Muscle layer of colon (tissue), 2 donors: ENCODE results near the gene SGMS2.

Experiments used
- H3K27ac ChIP-seq: one replicate; pipeline ENCODE4 v1.7.0; 2013; ENCODE audit warnings: low read depth, mild to moderate bottlenecking, low read length, moderate library complexity
- H3K27me3 ChIP-seq, 2 donors: one replicate each; pipeline ENCODE4 v1.7.0; 2013; ENCODE audit warnings: low read length in 2 of 2, mild to moderate bottlenecking in 2 of 2; ENCODE audit not compliant: insufficient read depth in 2 of 2, control insufficient read depth in 1 of 2
- H3K36me3 ChIP-seq: one replicate; pipeline ENCODE4 v1.7.0; 2013; ENCODE audit warnings: mild to moderate bottlenecking, low read length; ENCODE audit not compliant: insufficient read depth
- H3K4me1 ChIP-seq: one replicate; pipeline ENCODE4 v1.7.0; 2013; ENCODE audit warnings: mild to moderate bottlenecking, low read length; ENCODE audit not compliant: insufficient read depth
- H3K4me3 ChIP-seq, 2 donors: one replicate each; pipeline ENCODE4 v1.7.0; 2013; ENCODE audit warnings: low read length in 2 of 2, low read depth in 1 of 2, mild to moderate bottlenecking in 1 of 2, moderate library complexity in 1 of 2
- H3K9ac ChIP-seq: one replicate; pipeline ENCODE4 v1.7.0; 2013; ENCODE audit warnings: low read length
- H3K9me3 ChIP-seq: one replicate; pipeline ENCODE4 v1.7.0; 2013; ENCODE audit warnings: mild to moderate bottlenecking, low read length
- donor health status: abdominal sarcoma.
- donor health status: Adenocarcinoma of cecum.

Gene SGMS2

GRCh38 chr4:107832275-107832807 is 7.6 kb downstream of the SGMS2 start:
- H3K4me3 ChIP-seq, result no peak overlapping the region
- no peak overlapping the region for H3K27ac ChIP-seq
- H3K9me3 ChIP-seq, result no peaks in the 10 kb centered on the region

GRCh38 chr4:107834241-107834794 is 9.6 kb downstream of the SGMS2 start:
- peaks cover 47% of the 10 kb centered on the region for H3K4me1 ChIP-seq
- peak overlapping the region; percentile 13 for H3K27ac ChIP-seq
- H3K27me3 ChIP-seq, result no peaks in the 10 kb centered on the region
- H3K36me3 ChIP-seq, result no peaks in the 10 kb centered on the region
- H3K9me3 ChIP-seq, result no peaks in the 10 kb centered on the region
- no peak overlapping the region for H3K4me3 ChIP-seq
- no peak overlapping the region for H3K9ac ChIP-seq

More at GRCh38 chr4:107832275-107832807, 7.6 kb downstream of the SGMS2 start:
- Histone ChIP-seq H3K27me3 (no peaks in the 10 kb centered on the region), H3K9ac (no peak overlapping the region), H3K36me3 (no peaks in the 10 kb centered on the region), H3K4me1 (peaks cover 44% of the 10 kb centered on the region)

DNA sequence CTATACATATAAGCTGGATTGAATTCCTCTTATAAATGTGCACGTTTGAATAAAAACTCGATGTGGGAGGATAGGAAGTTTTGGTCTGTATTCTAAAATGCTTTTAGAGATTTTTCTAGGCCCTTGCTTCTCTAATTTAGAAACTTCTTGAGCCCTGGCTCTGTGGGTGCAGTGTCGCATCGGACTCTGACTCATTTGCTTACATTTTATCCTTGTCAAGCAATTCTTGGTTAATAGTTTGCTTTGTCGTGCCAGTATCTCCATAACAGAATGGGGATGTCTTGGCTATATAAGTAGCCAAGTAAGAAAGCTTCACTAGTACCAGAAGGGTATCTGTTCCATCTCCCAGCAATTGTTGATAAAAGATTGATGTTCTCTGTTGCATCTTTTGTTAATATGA is 10.7 kb downstream of the SGMS2 start:
- Histone ChIP-seq H3K36me3 (no peaks in the 10 kb centered on the region), H3K9me3 (no peaks in the 10 kb centered on the region), H3K9ac (no peak overlapping the region), H3K27ac (peak overlapping the region; percentile 30), H3K4me3 (no peak overlapping the region), H3K27me3 (no peaks in the 10 kb centered on the region), H3K4me1 (peaks cover 48% of the 10 kb centered on the region)

DNA sequence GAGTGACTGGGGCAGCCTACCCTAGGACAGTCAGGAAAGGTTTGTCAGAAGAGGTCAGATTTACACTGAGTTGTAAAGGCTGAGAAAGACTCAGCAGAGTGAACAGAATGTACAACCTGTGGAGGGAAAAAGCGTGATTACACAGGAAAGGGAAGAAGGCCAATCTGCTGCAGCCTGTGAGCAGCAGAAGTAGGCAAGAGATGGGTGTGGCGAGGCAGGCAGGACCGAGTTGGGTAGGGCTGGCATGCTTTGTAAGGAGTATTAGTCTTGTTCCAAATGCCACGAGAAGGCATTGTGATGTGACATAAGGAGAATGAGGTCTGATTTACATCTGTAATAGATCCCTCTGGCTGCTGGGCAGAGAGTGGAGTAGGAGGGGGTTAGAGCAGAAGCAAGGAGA is 12.6 kb downstream of the SGMS2 start:
- Histone ChIP-seq H3K27ac (no peak overlapping the region), H3K9ac (no peak overlapping the region), H3K9me3 (no peaks in the 10 kb centered on the region), H3K4me3 (no peak overlapping the region), H3K4me1 (peaks cover 37% of the 10 kb centered on the region), H3K27me3 (no peaks in the 10 kb centered on the region), H3K36me3 (no peaks in the 10 kb centered on the region)

GRCh38 chr4:107837776-107838618 is 13.3 kb downstream of the SGMS2 start:
- H3K4me3 ChIP-seq, result no peak overlapping the region
- H3K9ac ChIP-seq, result no peak overlapping the region
- no peaks in the 10 kb centered on the region for H3K9me3 ChIP-seq
- peaks cover 30% of the 10 kb centered on the region for H3K4me1 ChIP-seq
- no peaks in the 10 kb centered on the region for H3K36me3 ChIP-seq
- no peaks in the 10 kb centered on the region for H3K27me3 ChIP-seq
- H3K27ac ChIP-seq, result no peak overlapping the region

- Histone ChIP-seq H3K27me3 (no peaks in the 10 kb centered on the region), H3K36me3 (no peaks in the 10 kb centered on the region), H3K9me3 (no peaks in the 10 kb centered on the region), H3K27ac (no peak overlapping the region), H3K9ac (no peak overlapping the region), H3K4me1 (peaks cover 30% of the 10 kb centered on the region), H3K4me3 (no peak overlapping the region)
Measured at GRCh38 chr4:107838861-107839565, 14.3 kb downstream of the SGMS2 start.

GRCh38 chr4:107843391-107843790 is 18.7 kb downstream of the SGMS2 start:
- Histone ChIP-seq H3K36me3 (no peaks in the 10 kb centered on the region), H3K4me3 (no peak overlapping the region), H3K27ac (no peak overlapping the region), H3K27me3 (no peaks in the 10 kb centered on the region), H3K4me1 (peaks cover 11% of the 10 kb centered on the region), H3K9me3 (no peaks in the 10 kb centered on the region), H3K9ac (no peak overlapping the region)

DNA sequence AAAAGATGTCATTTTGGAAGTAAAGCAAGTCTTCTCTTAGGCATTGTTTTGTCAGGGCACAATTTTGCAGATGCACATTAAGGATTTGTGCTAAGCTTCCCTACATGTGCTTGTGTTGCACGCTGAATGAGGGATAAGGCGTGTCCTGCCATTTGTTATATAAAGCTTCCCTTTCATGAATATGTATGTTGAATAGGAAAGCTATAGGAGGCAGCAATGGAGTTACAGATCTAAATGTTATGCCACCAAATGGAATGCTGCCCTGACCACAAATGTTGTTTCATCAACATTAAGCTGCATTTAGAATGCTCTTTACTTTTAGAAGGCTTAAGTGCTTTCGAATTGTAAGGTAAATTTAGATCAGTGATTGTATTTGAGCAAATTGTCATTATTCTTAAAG is 20.9 kb downstream of the SGMS2 start:
- no peak overlapping the region for H3K27ac ChIP-seq
- H3K36me3 ChIP-seq, result no peaks in the 10 kb centered on the region
- no peaks in the 10 kb centered on the region for H3K4me1 ChIP-seq
- H3K9me3 ChIP-seq, result no peaks in the 10 kb centered on the region
- H3K4me3 ChIP-seq, result no peak overlapping the region
- no peaks in the 10 kb centered on the region for H3K27me3 ChIP-seq
- H3K9ac ChIP-seq, result no peak overlapping the region

DNA sequence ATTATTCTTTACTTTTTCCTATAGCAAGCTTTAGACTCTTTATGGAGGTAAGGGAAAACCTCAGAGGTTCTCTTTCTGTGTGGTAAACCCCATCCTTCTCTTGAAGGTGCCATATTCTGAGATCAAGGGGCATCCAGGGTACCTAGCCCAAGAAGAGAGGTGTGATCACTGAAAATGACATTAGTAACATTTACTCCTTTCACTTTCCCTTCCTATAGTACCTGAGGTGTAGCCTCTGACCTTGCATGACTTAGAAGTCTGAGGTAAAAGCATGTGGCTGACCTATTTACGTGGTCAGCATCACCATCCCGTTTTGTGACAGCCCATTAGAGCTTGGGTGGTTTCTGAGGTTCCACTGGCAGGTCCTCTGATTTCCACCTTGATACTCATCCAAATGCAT is 25.7 kb downstream of the SGMS2 start:
- Histone ChIP-seq H3K9ac (no peak overlapping the region), H3K4me1 (peaks cover 17% of the 10 kb centered on the region), H3K27ac (no peak overlapping the region), H3K27me3 (no peaks in the 10 kb centered on the region), H3K9me3 (no peaks in the 10 kb centered on the region), H3K36me3 (no peaks in the 10 kb centered on the region), H3K4me3 (no peak overlapping the region)

DNA sequence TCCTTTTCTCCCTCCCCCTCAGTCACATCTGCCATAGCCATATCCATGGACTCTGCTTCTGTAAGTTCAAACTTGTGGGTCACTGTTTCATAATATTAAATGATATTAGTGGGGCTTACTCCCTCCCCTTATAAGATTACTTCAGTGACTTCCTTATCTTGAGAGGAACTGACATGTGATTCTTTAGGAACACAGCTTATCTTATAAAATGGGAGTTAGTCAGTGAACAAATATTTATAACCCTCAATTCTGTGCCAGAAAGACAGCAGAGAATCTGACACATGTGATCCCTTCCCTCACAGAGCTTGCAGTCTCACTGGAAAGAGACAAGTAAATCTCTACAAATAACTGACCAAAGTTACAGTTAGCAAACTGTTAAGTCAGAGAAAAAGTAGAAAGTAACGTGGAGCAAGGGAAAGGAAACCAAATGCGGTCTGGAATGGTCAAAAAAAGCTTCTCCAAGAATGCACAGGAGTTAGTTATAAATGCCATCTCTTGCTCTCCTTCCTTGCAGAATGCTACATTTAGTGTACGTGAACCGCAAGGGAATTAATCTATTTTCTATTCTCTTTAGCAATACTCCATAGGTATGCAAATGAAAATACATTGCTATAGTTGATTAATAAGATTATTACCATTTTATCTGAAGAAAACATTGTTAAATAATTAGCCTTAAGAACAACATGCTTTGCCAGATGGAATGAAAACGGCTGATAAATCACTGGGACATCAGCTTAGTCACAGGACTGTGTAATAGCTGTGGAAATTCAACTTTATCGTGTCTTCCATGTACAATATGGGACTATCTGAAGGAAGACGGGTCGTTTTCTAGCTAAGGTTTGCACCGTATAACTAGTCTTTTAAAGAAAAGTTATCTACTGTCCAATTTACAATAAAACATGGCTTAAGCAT is 29.0 kb downstream of the SGMS2 start:
- Histone ChIP-seq H3K4me1 (peaks cover 31% of the 10 kb centered on the region), H3K4me3 (peak overlapping the region in 1 of 2 donors; percentile 9), H3K27me3 (no peaks in the 10 kb centered on the region), H3K36me3 (peaks cover 3% of the 10 kb centered on the region), H3K9ac (no peak overlapping the region), H3K27ac (peak overlapping the region; percentile 37), H3K9me3 (no peaks in the 10 kb centered on the region)
